HG03439 (cell line): ENCODE measurements around the gene TBC1D22A.
"Not testable (repeated sequence)": the region's sequence is repeated elsewhere in the genome, so short reads cannot be mapped to it uniquely, and the experiment has no call there.

ENCODE experiments used
- ATAC-seq: cut with Tn5 transposase; IDR thresholded peaks from one replicate; pipeline ENCODE4 v1.9.1; 2021; ENCODE audit warnings: mild to moderate bottlenecking, moderate library complexity; ENCODE audit not compliant: unreplicated experiment

TBC1D22A gene

DNA sequence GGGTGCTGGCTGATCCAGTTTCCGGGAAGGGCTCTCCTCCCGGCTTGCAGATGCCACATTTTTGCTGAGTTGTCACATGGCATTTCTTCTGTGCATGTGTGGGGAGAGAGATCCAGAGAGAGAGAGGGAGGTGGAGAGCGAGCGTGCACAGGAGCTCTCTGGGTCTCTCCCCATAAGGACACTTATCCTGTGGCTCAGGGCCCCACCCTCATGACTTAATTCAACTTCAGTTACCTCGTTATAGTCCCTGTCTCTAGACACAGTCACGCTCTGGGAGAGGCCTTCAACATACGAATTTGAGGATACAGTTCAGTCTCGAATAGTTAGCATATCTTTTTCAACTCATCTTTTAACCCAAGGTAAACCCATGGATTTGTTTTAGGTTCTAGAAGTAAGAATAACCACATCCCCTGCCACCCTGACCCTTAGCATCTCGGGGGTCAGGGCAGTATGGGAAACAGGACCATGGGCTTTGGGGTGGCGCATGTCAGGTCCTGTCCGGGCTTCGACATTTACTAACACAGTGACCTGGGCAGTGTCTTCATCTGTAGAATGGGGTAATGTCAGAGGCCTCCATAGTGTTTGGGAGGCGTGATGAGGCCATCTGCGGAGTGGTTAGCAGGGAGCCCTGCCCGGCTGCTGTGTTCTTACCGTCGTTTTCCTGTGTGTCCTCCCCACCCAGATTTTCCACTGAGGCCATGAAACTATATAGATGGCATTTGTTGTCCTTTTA is 46.9 kb downstream of the TBC1D22A start:
- no peak for ATAC-seq

DNA sequence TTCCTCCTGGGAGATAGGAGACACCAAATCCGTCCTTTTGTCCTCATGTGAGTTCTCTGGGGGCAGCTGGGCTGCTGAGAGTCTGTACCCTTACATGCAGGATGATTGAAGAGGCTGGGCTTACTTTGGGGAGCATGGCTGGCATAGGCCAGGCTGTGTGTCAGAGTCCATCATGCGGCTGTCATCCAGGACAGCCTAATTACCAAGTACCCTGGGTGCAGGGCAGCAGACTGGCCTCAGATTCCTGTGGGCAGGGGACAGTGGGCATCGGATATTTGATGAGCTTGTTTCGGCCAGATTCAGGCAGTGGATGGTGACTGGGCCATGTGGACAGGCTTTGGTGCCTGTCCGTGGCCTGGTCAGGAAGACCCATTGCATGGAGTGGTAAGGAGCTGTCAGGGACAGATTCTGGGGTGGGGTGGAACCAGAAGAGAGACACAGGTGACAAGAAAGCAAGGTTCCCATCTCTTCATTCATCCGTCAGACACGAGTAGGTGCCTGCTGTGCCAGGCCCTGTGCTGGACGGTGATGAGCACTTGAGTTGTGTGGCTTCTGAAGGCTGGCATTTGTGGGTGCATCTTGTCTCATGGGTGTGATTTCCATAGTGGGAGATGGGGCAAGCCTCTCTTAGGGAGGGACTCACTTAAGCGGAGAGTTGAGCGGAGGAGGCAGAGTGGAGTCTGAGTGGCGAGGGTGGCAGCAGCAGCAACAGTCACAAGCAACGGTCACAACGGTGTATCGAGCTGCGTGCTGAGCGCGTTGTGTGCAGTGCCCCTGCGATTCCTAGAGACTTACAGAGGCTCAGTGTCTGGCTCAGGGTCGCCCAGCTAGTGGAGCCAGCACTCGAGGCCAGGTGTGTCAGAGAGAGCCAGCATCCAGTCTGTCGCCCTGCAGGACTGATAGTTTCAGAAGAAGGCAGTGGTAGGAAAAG is 48.7 kb downstream of the TBC1D22A start:
- ATAC-seq, result no peak

- no peak for ATAC-seq
Observed at GRCh38 chr22:46812034-46812605, 49.7 kb downstream of the TBC1D22A start.

DNA sequence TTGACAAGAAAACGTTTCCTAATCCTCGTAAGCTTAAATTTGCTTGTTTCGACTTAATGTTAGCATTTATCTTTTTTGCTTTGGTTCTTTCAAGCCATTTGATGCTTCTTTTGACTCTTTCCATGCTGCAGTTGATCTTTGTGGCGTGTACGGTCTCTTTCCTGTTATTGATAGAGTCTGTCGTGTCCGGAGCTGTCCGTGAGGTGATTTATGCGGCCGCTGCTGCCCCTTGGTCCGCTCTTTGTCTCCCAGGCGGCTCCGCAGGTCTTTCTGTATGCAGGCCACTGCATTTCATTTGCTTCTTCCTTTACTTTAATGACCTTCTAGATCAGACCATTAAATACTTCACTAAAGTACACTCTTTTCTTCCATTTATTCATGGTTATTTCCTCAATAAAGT is 50.3 kb downstream of the TBC1D22A start:
- no peak for ATAC-seq

- ATAC-seq, result no peak
Observed at GRCh38 chr22:46813816-46814597, 51.6 kb downstream of the TBC1D22A start.

DNA sequence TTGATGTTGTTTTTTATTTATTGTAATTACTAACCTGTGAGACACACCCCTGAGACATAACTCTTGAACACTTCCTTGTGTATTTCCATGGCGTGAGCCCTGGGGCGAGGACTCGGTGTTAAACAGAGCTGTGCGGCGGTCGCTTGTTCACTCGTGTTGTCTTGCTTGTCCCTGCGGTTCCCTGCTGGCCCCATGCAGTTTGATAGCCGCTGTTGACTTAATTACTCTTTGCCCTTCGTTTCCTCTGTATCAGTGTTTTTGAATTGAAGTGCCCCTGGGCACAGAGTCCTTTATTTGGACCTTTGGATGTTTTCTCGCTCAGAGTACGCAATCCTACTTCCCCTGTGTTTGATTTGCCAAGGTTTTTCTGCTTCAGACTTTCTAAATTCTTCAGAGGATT is 52.7 kb downstream of the TBC1D22A start:
- no peak for ATAC-seq

DNA sequence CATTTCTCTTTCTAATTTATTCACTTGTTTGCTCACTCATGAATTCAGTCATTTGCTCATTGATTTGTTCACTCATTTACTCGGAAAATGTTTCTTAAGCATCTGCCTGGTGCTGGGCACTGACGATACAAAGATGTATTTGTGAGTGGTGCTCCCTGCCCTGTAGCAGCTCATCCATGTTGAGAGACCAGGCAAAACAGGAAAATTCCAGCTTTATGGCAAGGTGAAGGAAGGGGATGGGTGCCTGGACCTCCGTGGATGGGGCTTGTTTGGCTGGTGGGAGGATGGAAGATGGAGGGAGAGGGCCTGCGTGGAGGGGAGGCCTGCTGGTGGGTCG is 53.1 kb downstream of the TBC1D22A start:
- no peak for ATAC-seq

- ATAC-seq, result no peak
Observed at GRCh38 chr22:46815896-46816731, 53.7 kb downstream of the TBC1D22A start.

- not testable (repeated sequence) for ATAC-seq
Observed at GRCh38 chr22:46817390-46817789, 54.9 kb downstream of the TBC1D22A start.

DNA sequence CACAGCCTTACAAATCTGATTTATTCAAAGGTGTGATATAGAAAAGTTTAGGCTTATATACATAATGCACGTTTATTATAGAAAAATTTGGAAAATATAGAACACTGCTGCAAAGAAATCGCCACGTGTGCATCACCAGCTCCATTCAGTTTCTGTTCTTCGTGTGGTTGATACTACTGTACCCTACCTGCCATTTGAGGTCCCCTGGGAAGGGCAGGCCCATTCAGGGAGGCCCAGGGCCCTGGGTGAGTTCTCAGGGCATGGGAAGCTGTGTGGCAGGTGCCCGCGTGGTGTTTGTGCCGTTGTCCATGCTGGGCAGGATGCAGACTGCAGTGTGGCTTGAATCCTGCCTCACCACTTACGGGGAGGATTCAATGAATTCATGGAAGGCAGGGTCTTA is 60.8 kb downstream of the TBC1D22A start:
- no peak for ATAC-seq

- ATAC-seq, result no peak
Observed at GRCh38 chr22:46823654-46824053, 61.2 kb downstream of the TBC1D22A start.

GRCh38 chr22:46824344-46824909 is 62.0 kb downstream of the TBC1D22A start:
- no peak for ATAC-seq

DNA sequence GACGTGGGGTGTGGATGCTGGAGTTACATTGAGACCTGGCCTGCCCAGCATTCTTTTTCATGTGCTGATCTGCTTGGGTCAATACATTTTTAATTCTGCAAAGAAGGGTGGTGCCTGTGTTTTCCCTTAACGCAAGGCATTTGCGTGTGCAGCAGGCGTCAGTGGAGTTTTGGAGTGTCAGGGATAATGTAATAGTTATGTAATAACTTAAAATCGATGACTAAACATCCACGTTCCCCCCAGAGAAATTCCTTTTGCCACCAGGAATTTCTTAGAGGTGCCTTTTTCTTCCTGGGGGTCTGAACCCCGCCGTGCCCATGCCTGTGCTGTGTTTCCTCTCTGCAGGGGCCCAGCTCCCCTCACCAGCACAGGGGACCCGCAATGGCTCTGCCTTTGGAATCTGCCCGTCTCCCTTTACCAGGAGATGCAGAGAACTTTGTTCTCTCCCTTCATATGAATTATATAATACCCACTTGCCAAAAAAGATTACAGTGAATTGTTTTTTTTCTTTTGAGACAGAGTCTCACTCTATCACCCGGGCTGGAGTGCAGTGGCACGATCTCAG is 62.6 kb downstream of the TBC1D22A start:
- ATAC-seq, result no peak

DNA sequence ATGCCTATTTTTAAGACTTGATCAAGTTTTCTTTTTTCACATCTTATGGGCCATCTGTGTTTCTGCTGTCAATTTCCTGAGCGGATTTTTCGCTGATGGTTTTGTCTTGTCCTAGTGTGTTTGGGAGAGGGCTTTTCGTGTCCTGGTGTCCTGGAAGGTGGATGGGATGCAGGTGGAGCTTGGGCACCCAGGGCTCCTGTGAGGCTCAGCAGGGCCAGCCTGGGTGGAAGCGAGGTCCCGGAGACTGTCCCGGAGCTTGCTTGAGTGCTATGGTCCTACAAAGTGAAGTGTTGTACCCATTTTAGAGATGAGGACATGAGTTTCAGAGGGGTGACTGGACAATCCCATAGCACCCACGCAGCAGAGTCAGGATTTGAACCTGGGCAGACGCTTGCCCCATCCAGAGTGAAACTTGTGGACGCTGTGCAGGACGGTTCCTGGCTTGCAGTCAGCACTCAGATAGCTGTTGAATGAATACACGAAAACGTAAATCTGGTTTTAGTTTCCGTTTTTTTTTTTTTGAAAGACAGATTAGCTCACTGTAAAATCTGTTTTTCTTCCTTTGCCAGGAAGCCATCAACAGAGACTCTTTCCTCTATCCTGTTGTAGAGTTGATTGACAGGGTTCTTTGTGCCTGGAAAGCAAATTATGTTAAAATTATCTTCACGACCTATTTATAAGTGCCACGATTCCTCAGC is 64.1 kb downstream of the TBC1D22A start:
- ATAC-seq, result no peak

DNA sequence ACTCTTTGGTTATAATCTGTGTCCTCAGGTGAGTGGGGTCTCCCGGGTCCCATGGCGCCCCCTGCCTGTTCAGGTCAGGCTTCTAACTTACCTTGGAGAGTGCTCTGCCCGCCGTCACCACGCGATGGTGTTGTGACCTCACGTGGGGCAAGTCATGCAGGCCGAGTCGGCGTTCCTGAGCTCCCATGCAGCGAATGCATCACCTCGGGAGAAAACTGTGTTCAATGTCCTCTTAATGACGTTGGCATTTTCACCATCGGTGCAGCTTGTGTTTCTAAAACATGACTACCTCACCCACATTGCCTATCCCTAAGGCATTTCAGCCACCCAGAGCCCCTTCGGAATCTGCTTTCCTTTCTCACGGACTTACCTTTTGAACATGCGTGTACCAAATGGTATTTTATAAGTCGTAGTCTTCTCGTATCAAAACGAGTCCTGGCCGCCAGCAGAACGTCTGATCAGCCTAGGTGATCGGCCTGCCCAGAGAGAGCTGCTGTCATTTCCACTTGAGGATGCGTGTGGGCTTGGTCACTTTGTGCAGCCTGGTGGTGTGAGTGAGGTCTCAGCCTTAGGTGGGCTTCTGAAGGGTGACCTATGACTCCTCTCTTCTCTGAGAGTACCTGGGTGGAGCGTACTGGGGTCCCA is 64.8 kb downstream of the TBC1D22A start:
- ATAC-seq, result no peak

DNA sequence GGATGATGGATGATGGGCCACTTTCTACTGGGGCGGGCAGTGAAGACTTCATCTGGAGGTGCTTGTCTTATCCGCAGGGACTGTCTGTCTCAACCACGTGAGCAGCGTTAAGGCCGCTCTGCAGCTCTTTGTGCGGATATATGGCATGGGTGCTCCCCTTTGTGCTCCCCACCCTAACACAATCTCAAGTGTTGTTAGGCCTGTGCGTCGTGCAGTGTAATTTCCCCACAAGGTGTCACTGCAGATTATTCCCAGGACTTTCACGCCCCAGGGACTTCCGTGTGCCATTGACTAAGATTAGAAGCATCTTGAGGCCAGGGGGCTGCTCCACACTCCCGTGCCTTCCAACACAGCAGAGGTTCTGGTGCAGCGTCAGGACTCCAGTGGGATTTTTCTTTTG is 65.3 kb downstream of the TBC1D22A start:
- ATAC-seq, result no peak

GRCh38 chr22:46828323-46828900 is 66.0 kb downstream of the TBC1D22A start:
- ATAC-seq, result no peak
